ENCODE measurements around the gene GH2.
"Not testable (repeated sequence)": the region's sequence is repeated elsewhere in the genome, so short reads cannot be mapped to it uniquely, and the experiment has no call there.

The GH2 gene

DNA sequence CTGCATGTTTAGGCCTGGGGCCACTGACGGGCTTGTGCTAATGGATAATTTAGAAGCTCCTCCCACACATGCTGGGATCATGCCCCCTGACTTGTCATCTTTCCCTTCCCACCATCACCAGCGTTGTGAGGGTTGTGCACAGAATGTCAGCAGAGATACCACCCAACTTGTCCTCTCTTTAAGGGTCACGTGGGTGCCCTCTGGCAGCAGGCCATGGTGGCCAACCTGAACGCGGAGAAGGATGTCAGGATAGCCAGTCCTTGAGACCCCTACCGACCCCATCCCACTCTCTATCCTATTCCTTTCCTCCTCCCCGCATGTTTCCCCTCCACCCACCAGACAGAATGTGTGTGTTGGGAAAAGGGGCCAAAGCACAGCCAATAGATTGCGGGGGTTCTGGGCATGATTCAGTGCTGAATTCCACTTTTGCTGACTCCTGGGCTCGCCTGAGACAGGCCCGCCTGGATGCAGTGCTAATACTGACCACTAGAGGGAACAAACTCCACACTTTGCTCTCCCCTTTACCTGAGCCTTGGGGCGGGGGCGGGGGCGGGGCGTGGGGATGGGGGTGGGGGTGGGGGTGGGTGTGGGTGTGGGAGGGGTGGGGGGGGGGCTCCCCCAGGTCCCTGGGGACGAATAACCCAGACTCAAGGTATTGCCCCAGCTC is at the start of gene GH2:
Gene GH2, minus strand, starts transcription at position 10 of the 667 bp plus-strand sequence. CDS start 143 bp downstream, outside the sequence.
- in situ Hi-C loops (cut with HindIII; ENCODE audit: low sequenced_read_pairs): no loop called here

DNA sequence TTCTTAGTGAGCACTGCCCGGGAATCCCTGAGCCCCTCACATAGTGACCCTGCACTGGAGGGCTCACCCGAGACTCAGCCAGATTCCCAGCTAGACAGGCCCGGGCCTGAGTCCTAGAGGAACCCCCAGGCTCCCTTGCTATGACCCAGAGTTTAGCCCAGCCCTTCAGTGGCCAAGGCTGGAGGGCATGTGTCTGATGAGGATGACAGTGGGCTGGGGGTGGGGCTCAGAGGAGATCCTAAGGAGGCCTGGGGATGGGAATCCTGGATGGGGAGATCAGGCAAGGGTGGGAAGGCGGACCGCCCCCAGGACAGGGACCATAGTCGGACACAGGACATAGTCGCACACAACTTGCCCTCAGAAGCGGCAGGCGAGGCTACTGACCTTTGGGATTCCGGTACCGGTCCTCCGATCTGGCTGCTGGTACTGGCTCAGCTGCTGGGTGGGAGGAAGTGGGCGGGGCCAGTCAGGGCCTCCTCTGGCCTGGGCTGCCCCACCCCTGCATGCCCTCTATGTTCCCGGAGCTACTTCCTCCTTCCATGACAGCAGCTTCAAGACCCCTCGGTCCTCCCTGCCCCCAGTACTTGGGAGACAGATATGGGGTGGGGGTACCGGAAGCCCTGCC is 49.3 kb upstream of the GH2 start:
- in situ Hi-C loops (cut with HindIII; ENCODE audit: low sequenced_read_pairs): no loop called here

DNA sequence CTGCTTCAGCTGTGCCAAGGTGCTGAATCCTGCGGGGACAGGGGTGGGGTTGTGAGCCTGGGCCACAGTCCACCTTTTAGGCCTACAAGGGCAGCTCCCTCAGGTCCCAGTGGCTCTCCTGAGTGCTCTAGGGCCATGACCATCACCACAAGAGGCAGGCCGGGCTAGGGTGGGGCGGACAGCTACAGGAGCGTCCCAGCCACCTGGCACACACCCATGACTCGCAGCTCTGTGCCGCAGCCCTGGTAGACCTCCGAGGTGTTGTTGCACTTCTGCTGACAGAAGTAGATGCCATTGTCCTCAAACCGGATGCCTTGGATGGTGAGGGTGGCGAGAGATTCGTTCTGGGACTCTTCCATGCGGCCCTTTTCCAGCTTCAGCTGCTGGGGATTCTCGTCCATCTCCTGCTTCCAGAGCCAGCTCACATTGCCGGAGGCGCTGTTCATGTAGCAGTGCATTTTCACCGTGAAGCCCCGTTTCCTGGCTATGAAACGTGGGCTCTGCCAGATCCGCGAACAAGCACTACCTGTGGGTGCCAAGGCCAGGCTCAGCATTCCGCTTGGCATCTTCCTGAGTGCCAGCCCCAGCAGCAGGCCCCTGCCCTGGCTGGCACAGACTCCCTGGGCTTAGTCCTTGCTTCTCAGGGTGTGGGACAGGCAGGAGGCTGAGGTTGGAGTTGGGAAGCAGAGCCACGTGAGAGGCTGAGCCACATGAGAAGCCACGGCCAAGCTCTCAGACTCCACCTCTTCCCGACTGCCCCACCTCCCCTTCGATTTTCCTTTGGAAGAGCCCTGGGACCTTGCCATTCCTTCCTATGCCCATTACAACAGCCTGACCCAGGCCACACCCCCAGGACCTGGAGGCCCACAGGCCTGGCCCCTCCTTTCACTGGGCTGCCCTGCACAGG is 48.4 kb upstream of the GH2 start:
- in situ Hi-C loops (cut with HindIII; ENCODE audit: low sequenced_read_pairs): loop anchor here (10.0 kb wide), 1 partner anchor 85 kb away; no protein-coding TSS in a partner anchor

DNA sequence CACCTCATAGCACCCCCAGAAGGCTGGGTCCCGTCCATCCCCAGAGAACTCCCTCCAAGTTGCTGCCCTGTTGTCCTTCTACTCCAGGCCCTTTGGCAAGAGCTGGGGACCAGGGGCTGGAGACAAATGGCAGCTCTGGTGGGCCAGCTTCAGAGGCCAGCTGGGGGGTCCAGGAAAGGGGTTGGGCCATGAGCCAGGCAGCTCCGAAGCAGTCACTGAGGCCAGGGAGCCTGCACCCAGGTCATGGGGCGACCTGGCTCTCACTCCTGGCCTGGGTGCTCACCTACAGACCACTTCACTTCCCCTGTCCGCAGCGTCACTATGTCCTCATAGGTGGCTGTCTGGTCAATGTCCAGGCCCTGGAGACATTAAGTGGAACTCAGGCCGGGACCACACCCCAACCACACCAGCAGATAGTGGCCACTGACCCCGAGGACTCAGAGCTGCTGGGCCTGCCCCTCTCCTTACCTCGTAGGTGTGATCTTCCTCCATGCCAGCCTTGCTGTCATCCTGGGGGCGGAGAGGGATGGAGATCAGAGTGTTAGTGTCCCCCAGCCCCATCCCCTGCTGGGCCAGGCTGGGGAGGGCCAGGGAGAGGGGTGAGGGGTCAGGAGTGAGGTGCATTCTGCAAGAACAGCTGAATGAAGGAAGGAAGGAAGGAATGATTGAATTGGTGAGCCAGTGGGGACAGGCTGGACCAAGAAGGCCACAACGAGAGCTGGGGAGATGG is 47.4 kb upstream of the GH2 start:
- in situ Hi-C loops (cut with HindIII; ENCODE audit: low sequenced_read_pairs): loop anchor here (10.0 kb wide), 1 partner anchor 86 kb away; no protein-coding TSS in a partner anchor

GRCh38 chr17:63928172-63928666 is 46.5 kb upstream of the GH2 start:
- in situ Hi-C loops (cut with HindIII; ENCODE audit: low sequenced_read_pairs): loop anchor here (10.0 kb wide), 1 partner anchor 87 kb away; no protein-coding TSS in a partner anchor

- in situ Hi-C loops (cut with HindIII; ENCODE audit: low sequenced_read_pairs): loop anchor here (10.0 kb wide), 1 partner anchor 87 kb away; no protein-coding TSS in a partner anchor
Measured at GRCh38 chr17:63927464-63928171, 45.9 kb upstream of the GH2 start.

- in situ Hi-C loops (cut with HindIII; ENCODE audit: low sequenced_read_pairs): loop anchor here (10.0 kb wide), 1 partner anchor 89 kb away; no protein-coding TSS in a partner anchor
Measured at GRCh38 chr17:63926164-63926563, 44.4 kb upstream of the GH2 start.

DNA sequence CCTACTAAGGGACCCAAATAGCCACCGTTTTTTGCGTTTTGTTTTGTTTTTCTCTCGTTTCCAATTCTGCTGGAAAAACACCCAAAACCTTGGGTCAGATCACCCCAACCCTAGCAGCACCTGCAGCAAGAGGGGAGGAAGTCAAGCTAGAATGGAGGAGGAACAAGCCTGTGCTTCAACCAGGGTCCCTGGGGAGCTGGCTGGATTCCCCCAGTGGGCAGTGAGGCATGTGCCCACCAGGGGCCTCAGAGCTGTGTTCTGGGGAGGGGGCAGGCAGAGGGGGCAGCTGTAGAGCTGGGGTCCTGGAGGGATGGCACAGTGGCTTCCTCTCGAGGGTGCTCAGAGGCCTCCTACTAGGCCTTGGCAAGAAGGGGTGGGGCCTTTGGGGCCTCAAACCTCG is 43.9 kb upstream of the GH2 start:
- in situ Hi-C loops (cut with HindIII; ENCODE audit: low sequenced_read_pairs): loop anchor here (10.0 kb wide), 1 partner anchor 89 kb away; no protein-coding TSS in a partner anchor

DNA sequence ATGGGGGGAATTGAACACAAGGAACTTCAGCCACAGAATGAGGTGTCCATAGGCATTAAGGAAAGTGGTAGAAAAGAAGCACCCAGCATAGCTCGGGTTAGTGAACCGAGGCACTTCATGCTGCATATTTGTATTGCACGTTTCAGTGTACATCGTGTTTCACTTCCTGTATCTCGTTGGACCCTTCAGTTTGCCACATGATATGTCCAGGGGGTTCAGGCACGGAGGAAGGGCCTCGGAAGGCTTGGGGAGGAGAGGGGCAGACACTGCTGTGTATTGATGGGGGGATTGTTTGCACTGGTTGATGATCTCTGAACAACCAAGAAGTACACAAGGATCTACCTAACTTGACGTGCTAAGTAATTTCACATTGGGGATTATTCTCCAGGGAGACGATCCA is 40.7 kb upstream of the GH2 start:
- in situ Hi-C loops (cut with HindIII; ENCODE audit: low sequenced_read_pairs): loop anchor here (10.0 kb wide), 1 partner anchor 92 kb away; no protein-coding TSS in a partner anchor

GRCh38 chr17:63920779-63921178 is 39.0 kb upstream of the GH2 start:
- in situ Hi-C loops (cut with HindIII; ENCODE audit: low sequenced_read_pairs): loop anchor here (10.0 kb wide), 1 partner anchor 94 kb away; no protein-coding TSS in a partner anchor

GRCh38 chr17:63920050-63920449 is 38.3 kb upstream of the GH2 start:
- in situ Hi-C loops (cut with HindIII; ENCODE audit: low sequenced_read_pairs): loop anchor here (10.0 kb wide), 1 partner anchor 95 kb away; no protein-coding TSS in a partner anchor

- in situ Hi-C loops (cut with HindIII; ENCODE audit: low sequenced_read_pairs): no loop called here
Measured at GRCh38 chr17:63919311-63919723, 37.6 kb upstream of the GH2 start.

DNA sequence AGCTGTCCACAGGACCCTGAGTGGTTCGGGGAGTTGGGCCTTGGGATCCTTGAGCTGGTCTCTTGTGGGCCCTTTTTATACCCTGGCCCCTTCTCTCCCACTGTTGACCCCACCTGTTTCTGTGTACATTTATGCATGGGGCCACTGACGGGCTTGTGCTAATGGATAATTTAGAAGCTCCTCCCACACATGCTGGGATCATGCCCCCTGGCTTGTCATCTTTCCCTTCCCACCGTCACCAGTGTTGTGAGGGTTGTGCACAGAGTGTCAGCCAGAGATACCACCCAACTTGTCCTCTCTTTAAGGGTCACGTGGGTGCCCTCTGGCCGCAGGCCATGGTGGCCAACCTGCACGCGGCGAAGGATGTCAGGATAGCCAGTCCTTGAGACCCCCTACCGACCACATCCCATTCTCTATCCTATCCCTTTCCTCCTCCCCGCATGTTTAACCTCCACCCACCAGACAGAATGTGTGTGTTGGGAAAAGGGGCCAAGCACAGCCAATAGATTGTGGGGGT is 37.1 kb upstream of the GH2 start, which contains the start of gene GH1:
Gene GH1, minus strand, starts transcription at position 51 of the 517 bp plus-strand sequence. CDS start 63 bp downstream, outside the sequence.
- in situ Hi-C loops (cut with HindIII; ENCODE audit: low sequenced_read_pairs): not testable (repeated sequence)

DNA sequence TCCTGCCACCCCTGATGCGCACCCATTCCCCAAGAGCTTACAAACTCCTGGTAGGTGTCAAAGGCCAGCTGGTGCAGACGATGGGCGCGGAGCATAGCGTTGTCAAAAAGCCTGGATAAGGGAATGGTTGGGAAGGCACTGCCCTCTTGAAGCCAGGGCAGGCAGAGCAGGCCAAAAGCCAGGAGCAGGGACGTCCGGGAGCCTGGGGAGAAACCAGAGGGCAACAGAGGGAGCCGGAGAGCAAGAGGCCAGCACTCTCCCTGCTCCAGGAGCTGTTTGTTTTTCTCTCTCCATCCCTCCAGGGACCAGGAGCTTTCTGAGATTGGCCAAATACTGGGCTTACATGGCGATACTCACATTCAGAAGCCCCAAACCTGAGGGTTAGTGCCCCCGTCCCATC is 36.6 kb upstream of the GH2 start:
- in situ Hi-C loops (cut with HindIII; ENCODE audit: low sequenced_read_pairs): no loop called here

DNA sequence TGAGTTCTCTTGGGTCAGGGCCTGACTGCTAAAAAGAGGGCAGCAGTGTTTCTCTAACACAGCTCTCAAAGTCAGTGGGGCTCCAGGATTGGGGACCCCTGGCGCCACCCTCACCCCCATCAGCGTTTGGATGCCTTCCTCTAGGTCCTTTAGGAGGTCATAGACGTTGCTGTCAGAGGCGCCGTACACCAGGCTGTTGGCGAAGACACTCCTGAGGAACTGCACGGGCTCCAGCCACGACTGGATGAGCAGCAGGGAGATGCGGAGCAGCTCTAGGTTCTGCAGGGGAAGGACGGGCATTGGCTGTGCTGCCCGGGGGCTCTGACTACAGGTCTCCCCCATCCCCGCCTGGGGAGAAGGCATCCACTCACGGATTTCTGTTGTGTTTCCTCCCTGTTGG is 35.9 kb upstream of the GH2 start:
- in situ Hi-C loops (cut with HindIII; ENCODE audit: low sequenced_read_pairs): no loop called here

DNA sequence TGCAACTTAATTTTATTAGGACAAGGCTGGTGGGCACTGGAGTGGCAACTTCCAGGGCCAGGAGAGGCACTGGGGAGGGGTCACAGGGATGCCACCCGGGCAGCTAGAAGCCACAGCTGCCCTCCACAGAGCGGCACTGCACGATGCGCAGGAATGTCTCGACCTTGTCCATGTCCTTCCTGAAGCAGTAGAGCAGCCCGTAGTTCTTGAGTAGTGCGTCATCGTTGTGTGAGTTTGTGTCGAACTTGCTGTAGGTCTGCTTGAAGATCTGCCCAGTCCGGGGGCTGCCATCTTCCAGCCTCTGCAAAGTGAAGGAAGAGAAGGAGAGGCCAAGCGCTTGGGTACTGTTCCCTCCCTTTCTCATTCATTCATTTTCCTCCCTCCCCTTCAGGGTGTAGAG is 35.5 kb upstream of the GH2 start:
- in situ Hi-C loops (cut with HindIII; ENCODE audit: low sequenced_read_pairs): not testable (repeated sequence)

DNA sequence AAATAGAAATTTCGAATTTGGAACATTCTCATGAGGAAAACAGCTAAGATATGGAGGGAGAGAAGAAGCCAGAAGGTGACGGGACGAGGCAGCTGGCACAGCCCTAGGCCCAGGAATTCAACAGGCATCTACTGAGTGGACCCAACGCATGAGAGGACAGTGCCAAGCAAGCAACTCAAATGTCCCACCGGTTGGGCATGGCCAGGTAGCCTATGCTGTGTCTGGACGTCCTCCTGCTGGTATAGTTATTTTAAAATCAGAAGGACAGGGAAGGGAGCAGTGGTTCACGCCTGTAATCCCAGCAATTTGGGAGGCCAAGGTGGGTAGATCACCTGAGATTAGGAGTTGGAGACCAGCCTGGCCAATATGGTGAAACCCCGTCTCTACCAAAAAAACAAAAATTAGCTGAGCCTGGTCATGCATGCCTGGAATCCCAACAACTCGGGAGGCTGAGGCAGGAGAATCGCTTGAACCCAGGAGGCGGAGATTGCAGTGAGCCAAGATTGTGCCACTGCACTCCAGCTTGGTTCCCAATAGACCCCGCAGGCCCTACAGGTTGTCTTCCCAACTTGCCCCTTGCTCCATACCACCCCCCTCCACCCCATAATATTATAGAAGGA is 34.9 kb upstream of the GH2 start:
- in situ Hi-C loops (cut with HindIII; ENCODE audit: low sequenced_read_pairs): no loop called here

DNA sequence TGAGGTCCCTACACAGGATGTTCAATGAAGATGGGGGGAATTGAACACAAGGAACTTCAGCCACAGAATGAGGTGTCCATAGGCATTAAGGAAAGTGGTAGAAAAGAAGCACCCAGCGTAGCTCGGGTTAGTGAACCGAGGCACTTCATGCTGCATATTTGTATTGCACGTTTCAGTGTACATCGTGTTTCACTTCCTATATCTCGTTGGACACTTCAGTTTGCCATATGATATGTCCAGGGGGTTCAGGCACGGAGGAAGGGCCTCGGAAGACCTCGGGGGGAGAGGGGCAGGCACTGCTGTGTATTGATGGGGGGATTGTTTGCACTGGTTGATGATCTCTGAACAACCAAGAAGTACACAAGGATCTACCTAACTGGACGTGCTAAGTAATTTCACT is 34.0 kb upstream of the GH2 start:
- in situ Hi-C loops (cut with HindIII; ENCODE audit: low sequenced_read_pairs): not testable (repeated sequence)

DNA sequence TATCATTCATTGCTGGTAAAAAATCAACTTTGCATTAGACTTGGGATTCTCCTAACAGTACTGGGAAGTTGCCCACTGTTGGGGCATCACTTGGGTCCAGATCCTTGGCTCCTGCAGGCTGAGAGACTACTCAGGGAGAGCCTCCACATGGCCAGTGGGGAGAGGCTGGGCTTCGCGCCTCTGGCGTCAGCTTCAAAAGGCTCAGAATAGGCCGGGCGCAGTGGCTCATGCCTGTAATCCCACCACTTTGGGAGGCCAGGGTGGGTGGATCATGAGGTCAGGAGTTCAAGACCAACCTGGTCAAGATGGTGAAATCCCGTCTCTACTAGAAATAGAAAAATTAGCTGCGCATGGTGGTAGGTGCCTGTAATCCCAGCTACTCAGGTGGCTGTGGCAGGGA is 32.7 kb upstream of the GH2 start:
- in situ Hi-C loops (cut with HindIII; ENCODE audit: low sequenced_read_pairs): no loop called here
